GM06990 (cell line): ENCODE results near the gene GFRA1.
"Not testable (repeated sequence)": the region's sequence is repeated elsewhere in the genome, so short reads cannot be mapped to it uniquely, and the experiment has no call there.

Source experiments
- DNase-seq: peaks from one replicate; pipeline ENCODE4 v3.0.0-alpha.2; 2011; ENCODE audit not compliant: insufficient read length; ENCODE audit errors: extremely low read depth
- H3K27me3 ChIP-seq: replicated peaks from 2 replicates; pipeline ENCODE4 v1.6.0; 2011; ENCODE audit warnings: low read length; ENCODE audit not compliant: control insufficient read depth, insufficient read depth
- H3K36me3 ChIP-seq: 2 replicates; pipeline ENCODE4 v1.5.1; 2011; ENCODE audit warnings: low read length; ENCODE audit not compliant: control insufficient read depth, insufficient read depth
- H3K4me3 ChIP-seq: replicated peaks from 2 replicates; pipeline ENCODE4 v1.5.1; 2011; ENCODE audit warnings: low read depth, mild to moderate bottlenecking, control low read depth, low read length
- TF ChIP-seq, protein P1 (sequence below): IDR thresholded peaks from 2 replicates; pipeline ENCODE4 v1.5.1; 2011; ENCODE audit warnings: low read length, control low read depth, mild to moderate bottlenecking, inconsistent platforms; ENCODE audit not compliant: insufficient read depth, poor library complexity, severe bottlenecking

Gene GFRA1

DNA sequence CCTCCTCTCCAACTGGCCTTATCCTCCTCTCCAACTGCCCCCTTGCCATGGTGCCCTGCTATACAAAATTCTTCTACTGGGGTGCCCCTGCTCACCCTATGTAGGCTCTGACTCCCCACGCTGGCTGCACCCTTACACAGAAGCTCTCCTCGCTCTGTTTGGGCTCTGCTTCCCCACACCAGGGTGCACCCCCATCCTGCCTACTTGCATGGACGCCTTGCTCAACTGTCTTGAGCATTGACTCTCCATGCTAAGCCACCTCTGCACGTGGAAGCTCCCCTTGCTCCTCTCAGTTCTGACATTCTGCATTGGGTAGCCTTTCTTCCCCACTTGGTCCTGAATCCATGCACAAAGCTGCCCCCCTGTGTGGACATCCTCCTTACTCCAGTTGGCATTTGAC, 231.1 kb downstream of the GFRA1 start:
- no peaks in the 10 kb centered on the region; the same call in 1 of the 2 replicates for H3K27me3 ChIP-seq
- TF ChIP-seq, protein P1, sequence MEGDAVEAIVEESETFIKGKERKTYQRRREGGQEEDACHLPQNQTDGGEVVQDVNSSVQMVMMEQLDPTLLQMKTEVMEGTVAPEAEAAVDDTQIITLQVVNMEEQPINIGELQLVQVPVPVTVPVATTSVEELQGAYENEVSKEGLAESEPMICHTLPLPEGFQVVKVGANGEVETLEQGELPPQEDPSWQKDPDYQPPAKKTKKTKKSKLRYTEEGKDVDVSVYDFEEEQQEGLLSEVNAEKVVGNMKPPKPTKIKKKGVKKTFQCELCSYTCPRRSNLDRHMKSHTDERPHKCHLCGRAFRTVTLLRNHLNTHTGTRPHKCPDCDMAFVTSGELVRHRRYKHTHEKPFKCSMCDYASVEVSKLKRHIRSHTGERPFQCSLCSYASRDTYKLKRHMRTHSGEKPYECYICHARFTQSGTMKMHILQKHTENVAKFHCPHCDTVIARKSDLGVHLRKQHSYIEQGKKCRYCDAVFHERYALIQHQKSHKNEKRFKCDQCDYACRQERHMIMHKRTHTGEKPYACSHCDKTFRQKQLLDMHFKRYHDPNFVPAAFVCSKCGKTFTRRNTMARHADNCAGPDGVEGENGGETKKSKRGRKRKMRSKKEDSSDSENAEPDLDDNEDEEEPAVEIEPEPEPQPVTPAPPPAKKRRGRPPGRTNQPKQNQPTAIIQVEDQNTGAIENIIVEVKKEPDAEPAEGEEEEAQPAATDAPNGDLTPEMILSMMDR: no peak
- H3K36me3 ChIP-seq: no peaks in the 10 kb centered on the region
- no peak overlapping the region for H3K4me3 ChIP-seq
- no peak for DNase-seq

DNA sequence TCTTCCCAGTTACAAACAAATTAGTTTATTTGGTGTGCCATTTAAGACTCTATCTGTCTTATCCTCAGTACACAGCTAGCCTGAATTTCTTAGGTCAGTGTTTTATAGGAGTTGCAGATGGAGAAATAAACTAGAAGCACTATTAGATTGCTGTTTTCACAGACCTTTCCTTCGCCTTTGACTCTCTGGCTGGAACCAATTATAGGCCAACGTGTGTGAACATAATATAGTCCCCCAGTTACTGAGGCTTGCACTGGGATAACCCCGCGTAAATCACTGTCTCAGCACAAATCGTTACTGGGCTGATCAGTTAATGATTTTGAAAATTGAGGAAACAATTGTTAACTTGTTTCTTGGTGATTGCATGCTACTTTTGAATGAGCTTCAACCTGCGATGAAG, 233.4 kb downstream of the GFRA1 start:
- H3K4me3 ChIP-seq: no peak overlapping the region
- H3K27me3 ChIP-seq: no peaks in the 10 kb centered on the region
- no peaks in the 10 kb centered on the region for H3K36me3 ChIP-seq
- TF ChIP-seq, protein P1: no peak
- DNase-seq: no peak

DNA sequence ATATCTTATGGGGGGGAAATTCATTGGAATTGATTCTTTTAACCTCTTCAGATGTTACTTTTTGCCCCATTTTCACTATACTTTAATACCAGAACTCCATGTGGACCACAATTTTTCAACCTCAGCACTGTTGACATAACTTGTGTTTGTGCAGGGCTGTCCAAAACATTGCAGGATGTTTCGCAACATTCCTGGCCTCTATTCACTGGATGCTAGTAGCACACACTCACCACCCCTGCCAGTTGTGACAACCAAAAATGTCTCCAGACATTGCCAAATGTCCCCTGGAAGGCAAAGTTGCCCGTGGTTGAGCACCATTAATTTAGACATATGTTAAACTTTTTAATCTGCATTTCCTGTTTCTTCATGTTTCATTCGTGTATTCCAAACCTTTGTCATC, 234.7 kb downstream of the GFRA1 start:
- no peak for DNase-seq
- no peaks in the 10 kb centered on the region for H3K36me3 ChIP-seq
- TF ChIP-seq, protein P1: no peak

DNA sequence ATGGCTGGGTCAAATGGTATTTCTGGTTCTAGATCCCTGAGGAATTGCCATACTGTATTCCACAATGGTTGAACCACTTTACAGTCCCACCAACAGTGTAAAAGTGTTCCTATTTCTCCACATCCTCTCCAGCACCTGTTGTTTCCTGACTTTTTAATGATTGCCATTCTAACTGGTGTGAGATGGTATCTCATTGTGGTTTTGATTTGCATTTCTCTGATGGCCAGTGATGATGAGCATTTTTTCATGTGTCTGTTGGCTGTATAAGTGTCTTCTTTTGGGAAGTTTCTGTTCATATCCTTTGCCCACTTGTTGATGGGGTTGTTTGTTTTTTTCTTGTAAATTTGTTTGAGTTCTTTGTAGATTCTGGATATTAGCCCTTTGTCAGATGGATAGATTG, 237.6 kb downstream of the GFRA1 start:
- H3K4me3 ChIP-seq, DNase-seq, H3K36me3 ChIP-seq, H3K27me3 ChIP-seq: not testable (repeated sequence)

More for the DNA sequence above, 234.7 kb downstream of the GFRA1 start:
- Histone ChIP-seq H3K27me3 (no peaks in the 10 kb centered on the region), H3K4me3 (no peak overlapping the region)

DNA sequence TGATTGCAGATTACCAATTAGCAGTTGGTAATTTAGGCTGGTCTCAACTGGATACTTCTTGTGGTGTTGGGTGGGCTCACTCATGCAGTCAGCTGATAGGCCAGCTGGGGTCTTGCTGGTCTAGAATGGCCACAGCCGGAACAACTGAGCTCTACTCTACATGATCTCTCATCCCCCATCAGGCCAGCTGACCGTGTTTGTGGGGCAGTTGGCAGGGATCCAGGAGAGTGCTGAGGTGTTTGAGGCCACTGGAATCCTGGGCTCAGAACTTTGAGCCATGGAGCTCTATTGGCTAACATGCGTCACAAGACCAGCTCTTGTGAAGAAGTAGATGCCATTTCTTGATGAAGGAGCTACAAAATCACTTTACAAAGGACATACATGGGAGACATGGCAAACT, 242.4 kb downstream of the GFRA1 start:
- TF ChIP-seq, protein P1: no peak
- no peak for DNase-seq
- Histone ChIP-seq H3K4me3 (no peak overlapping the region), H3K27me3 (no peaks in the 10 kb centered on the region), H3K36me3 (no peaks in the 10 kb centered on the region)

DNA sequence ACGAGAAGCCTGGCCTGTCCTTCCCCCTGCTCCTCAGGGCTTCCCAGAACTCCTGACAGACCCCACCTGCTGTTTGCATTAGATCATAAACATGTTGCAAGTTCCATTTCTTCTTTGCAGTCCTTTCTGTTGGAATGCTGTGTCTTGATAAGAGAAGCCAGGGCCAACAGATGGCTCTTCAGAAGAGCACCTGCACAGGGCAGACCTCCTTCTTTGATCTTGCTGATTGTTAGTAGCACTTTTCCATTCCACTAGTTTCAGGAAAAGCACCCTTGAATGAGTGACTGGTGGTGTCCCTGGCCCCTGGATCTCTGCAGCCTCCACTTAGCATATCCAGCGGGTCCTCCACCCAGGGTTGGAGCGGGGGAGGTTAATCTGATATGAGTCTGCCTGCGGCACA, 243.2 kb downstream of the GFRA1 start:
- no peak for DNase-seq
- H3K4me3 ChIP-seq: no peak overlapping the region
- no peaks in the 10 kb centered on the region for H3K36me3 ChIP-seq
- TF ChIP-seq, protein P1: no peak
- no peaks in the 10 kb centered on the region for H3K27me3 ChIP-seq
